GM12892 (cell line): ENCODE measurements around the gene FGFRL1.

Experiments
- POLR2AphosphoS5 ChIP-seq: IDR thresholded peaks from 2 replicates; pipeline ENCODE4 v1.6.1; 2011; ENCODE audit warnings: low read depth, low read length, control low read depth
- TAF1 ChIP-seq: IDR thresholded peaks from 2 replicates; pipeline ENCODE4 v1.6.1; 2011; ENCODE audit warnings: low read depth, mild to moderate bottlenecking, control low read depth, low read length, borderline replicate concordance

GRCh38 chr4:1014291-1015167, 3.1 kb downstream of the FGFRL1 start:
- TF ChIP-seq TAF1 (no peak), POLR2AphosphoS5 (no peak)
